Ascending aorta (tissue), 2 donors: ENCODE data around the gene WASHC3. TPM values are rescaled to one million over a fixed set of nuclear protein-coding genes. Genes with fewer than 3 reads are reported as not detected.

ENCODE experiments used
- DNase-seq, 2 donors: peaks; one replicate each; pipeline ENCODE4 v3.0.0-alpha.2; 2019; ENCODE audit warnings: low spot score in 2 of 2
- H3K27ac ChIP-seq, 2 donors: fragments of 200-600 bp; sonication (generic); one replicate each; pipeline ENCODE4 v1.5.1; 2016 to 2017; ENCODE audit warnings: mild to moderate bottlenecking in 1 of 2
- H3K27me3 ChIP-seq: fragments of 200-600 bp; sonication (generic); one replicate; pipeline ENCODE4 v1.5.1; 2017
- H3K36me3 ChIP-seq, 2 donors: fragments of 200-600 bp; sonication (generic); one replicate each; pipeline ENCODE4 v1.5.1; 2016
- H3K4me1 ChIP-seq, 2 donors: fragments of 200-600 bp; sonication (generic); one replicate each; pipeline ENCODE4 v1.5.1; 2016 to 2017; ENCODE audit warnings: mild to moderate bottlenecking in 1 of 2
- H3K4me3 ChIP-seq, 2 donors: fragments of 200-600 bp; sonication (generic); one replicate each; pipeline ENCODE4 v1.5.1; 2016 to 2017; ENCODE audit warnings: mild to moderate bottlenecking in 1 of 2
- H3K9me3 ChIP-seq, 2 donors: fragments of 200-600 bp; sonication (generic); one replicate each; pipeline ENCODE4 v1.5.1; 2016
- intact Hi-C: fragments of 100-400 bp; cut with DNase I; formaldehyde crosslinking; loops from one replicate; pipeline ENCODE4 v1.15.1; 2023
- total RNA-seq: library from RNA; depleted of rRNA; stranded (reverse); fragments of >200 nt; gene quantifications from one replicate; pipeline ENCODE4 v1.1.0, GENCODE V29; 2016
- TF ChIP-seq, protein P1 (sequence below), 3 experiments: fragments of 200-600 bp in 2 of 3; fragments of 450-650 bp in 1 of 3; sonication (generic) in 2 of 3; IDR thresholded peaks; one replicate each; pipeline ENCODE4 v1.5.1; 2016 to 2019; ENCODE audit warnings: antibody characterized with exemption in 3 of 3, mild to moderate bottlenecking in 1 of 3, moderate library complexity in 1 of 3

The WASHC3 gene
- total RNA-seq, 1 donor from 2014 or later = 36.4 TPM

DNA sequence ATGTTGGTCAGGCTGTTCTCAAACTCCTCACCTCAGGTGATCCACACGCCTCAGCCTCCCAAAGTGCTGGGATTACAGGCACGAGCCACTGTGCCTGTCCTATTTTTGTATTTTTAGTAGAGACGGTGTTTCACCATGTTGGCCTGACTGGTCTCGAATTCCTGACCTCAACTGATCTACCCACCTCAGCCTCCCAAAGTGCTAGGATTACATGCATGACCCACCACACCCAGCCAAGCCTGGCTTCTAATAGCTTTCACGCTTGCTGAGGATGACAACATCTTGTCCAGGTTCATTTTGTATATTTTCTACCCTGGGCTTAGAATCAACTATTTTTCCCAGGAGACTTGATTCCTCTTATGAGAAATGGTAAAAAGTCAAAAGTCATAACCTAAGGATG is 64.7 kb downstream of the WASHC3 start:
- Histone ChIP-seq H3K27me3 (no peaks in the 10 kb centered on the region), H3K4me3 (no peak overlapping the region), H3K9me3 (no peaks in the 10 kb centered on the region), H3K27ac (no peak overlapping the region), H3K36me3 (no peaks in the 10 kb centered on the region), H3K4me1 (no peaks in the 10 kb centered on the region)
- TF ChIP-seq, protein P1, sequence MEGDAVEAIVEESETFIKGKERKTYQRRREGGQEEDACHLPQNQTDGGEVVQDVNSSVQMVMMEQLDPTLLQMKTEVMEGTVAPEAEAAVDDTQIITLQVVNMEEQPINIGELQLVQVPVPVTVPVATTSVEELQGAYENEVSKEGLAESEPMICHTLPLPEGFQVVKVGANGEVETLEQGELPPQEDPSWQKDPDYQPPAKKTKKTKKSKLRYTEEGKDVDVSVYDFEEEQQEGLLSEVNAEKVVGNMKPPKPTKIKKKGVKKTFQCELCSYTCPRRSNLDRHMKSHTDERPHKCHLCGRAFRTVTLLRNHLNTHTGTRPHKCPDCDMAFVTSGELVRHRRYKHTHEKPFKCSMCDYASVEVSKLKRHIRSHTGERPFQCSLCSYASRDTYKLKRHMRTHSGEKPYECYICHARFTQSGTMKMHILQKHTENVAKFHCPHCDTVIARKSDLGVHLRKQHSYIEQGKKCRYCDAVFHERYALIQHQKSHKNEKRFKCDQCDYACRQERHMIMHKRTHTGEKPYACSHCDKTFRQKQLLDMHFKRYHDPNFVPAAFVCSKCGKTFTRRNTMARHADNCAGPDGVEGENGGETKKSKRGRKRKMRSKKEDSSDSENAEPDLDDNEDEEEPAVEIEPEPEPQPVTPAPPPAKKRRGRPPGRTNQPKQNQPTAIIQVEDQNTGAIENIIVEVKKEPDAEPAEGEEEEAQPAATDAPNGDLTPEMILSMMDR (IDR thresholded peaks at IDR 0.05) = no peak
- no peak for DNase-seq
- intact Hi-C loops = no loop called here

DNA sequence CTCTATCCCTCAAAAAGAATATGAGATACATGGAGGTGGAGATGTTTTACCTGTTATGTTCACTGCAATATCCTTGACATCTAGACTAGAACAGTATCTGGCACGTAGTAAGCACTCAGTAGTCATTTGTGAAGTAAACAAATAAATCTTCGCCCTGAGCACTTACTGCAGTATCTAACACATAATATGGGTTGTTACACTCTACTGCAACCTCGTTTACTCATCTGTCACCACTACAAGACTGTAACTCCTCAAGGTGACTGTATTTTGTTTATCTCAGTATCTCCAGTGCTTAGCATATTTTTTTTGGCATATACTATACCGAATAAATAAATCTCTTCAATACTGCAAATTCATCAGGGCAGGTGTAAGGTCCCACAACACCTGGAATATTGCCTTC is 66.1 kb downstream of the WASHC3 start:
- DNase-seq = no peak
- H3K36me3 ChIP-seq = no peaks in the 10 kb centered on the region
- TF ChIP-seq, protein P1 (IDR thresholded peaks at IDR 0.05) = no peak
- no peak overlapping the region for H3K27ac ChIP-seq
- intact Hi-C loops = no loop called here
- no peak overlapping the region for H3K4me3 ChIP-seq
- no peaks in the 10 kb centered on the region for H3K9me3 ChIP-seq
- no peaks in the 10 kb centered on the region for H3K27me3 ChIP-seq
- H3K4me1 ChIP-seq = no peaks in the 10 kb centered on the region

DNA sequence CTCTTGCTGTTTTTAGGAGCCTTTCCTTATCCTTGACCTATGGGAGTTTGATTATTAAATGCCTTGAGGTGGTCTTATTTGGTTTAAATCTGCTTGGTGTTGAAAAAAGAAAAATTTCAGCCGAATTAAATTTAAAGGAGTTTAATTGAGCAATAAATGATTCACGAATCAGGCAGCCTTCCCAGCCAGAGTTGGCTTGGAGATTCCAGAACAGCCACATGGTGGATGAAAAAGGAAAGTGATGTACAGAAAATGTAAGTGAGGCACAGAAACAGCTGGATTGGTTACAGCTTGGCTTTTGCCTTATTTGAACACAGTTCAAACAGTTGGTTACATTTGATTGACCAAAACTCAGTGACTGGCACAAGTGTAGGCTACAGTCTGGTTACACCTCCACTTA is 69.7 kb downstream of the WASHC3 start:
- Histone ChIP-seq H3K4me3 (no peak overlapping the region), H3K27ac (no peak overlapping the region), H3K9me3 (no peaks in the 10 kb centered on the region), H3K4me1 (no peaks in the 10 kb centered on the region), H3K36me3 (no peaks in the 10 kb centered on the region), H3K27me3 (no peaks in the 10 kb centered on the region)
- intact Hi-C loops = no loop called here
- no peak for DNase-seq
- TF ChIP-seq, protein P1 (IDR thresholded peaks at IDR 0.05) = no peak

DNA sequence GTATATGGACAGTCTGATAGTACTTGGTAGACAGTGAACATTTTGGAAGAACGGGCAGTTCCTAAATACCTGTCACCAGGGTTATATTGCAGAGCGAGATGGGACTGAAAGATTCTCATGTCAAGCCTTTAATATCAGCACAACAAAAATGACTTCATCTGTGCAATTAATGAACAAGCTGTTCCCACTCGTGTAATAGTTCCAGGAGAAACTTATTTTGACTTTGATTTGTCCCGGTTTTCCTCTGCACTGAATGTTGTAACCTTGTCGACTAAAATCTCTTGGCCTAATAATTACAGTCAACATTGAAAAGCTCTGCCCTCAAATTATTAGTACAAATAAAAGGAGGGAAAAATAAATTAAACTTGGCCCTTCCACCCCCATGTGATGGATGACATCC is 79.5 kb downstream of the WASHC3 start:
- no peaks in the 10 kb centered on the region for H3K9me3 ChIP-seq
- H3K4me1 ChIP-seq = no peaks in the 10 kb centered on the region
- no peak for DNase-seq
- TF ChIP-seq, protein P1 (IDR thresholded peaks at IDR 0.05) = no peak
- no peak overlapping the region for H3K4me3 ChIP-seq
- no peaks in the 10 kb centered on the region for H3K27me3 ChIP-seq
- intact Hi-C loops = no loop called here
- H3K27ac ChIP-seq = no peak overlapping the region
- H3K36me3 ChIP-seq = no peaks in the 10 kb centered on the region

DNA sequence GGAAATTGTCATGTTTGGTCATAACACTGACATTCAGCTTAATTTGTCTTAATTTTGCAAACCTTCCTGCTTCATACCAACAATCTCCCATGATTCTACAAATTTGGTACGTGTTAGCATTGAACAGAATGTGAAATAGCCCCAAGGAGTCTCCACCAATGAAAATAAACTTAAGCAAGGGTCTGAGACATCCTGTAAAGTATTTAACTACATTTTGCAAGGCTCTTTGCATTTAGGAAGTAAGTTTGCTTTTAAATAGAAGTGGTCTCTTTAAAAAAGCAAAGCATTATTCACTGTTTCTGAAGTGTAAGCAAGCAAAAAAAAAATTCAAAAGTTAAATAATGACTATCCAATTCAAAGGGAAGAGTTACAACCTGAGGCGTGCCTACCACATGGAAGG is 79.9 kb downstream of the WASHC3 start:
- Histone ChIP-seq H3K27ac (no peak overlapping the region), H3K27me3 (no peaks in the 10 kb centered on the region)

More for the DNA sequence above, 79.9 kb downstream of the WASHC3 start:
- no peaks in the 10 kb centered on the region for H3K9me3 ChIP-seq
- H3K4me3 ChIP-seq = no peak overlapping the region
- intact Hi-C loops = no loop called here
- no peaks in the 10 kb centered on the region for H3K36me3 ChIP-seq
- TF ChIP-seq, protein P1 (IDR thresholded peaks at IDR 0.05) = no peak
- no peak for DNase-seq
- H3K4me1 ChIP-seq = no peaks in the 10 kb centered on the region
